GM21526 (cell line): ENCODE data around the gene OGA.

Source experiments
- ATAC-seq: cut with Tn5 transposase; IDR thresholded peaks from one replicate; pipeline ENCODE4 v1.9.1; 2021; ENCODE audit warnings: moderate library complexity; ENCODE audit not compliant: unreplicated experiment, low FRiP score

OGA gene

GRCh38 chr10:101762736-101763135 is 55.5 kb downstream of the OGA start:
- no peak for ATAC-seq

- no peak for ATAC-seq
These were observed 57.0 kb downstream of the OGA start for GRCh38 chr10:101761226-101761625.

GRCh38 chr10:101760510-101760909 is 57.7 kb downstream of the OGA start:
- ATAC-seq: no peak

GRCh38 chr10:101759309-101760247 is 58.7 kb downstream of the OGA start:
- ATAC-seq: no peak

- no peak for ATAC-seq
These were observed 59.4 kb downstream of the OGA start for GRCh38 chr10:101758858-101759257.

GRCh38 chr10:101752241-101752640 is 66.0 kb downstream of the OGA start:
- no peak for ATAC-seq

- no peak for ATAC-seq
These were observed 68.9 kb downstream of the OGA start for GRCh38 chr10:101749047-101750016.

GRCh38 chr10:101748496-101748895 is 69.7 kb downstream of the OGA start:
- no peak for ATAC-seq

- no peak for ATAC-seq
These were observed 73.1 kb downstream of the OGA start for GRCh38 chr10:101745074-101745696.

- no peak for ATAC-seq
These were observed 74.0 kb downstream of the OGA start for GRCh38 chr10:101744267-101744666.

GRCh38 chr10:101741938-101742337 is 76.3 kb downstream of the OGA start:
- no peak for ATAC-seq

- ATAC-seq: no peak
These were observed 81.6 kb downstream of the OGA start for GRCh38 chr10:101736666-101737065.
